ENCODE measurements around the gene SLC22A1.

The SLC22A1 gene

GRCh38 chr6:160203953-160204352 lies 82.3 kb downstream of the SLC22A1 start:
- TF ChIP-seq TAF1 (IDR thresholded peaks at IDR 0.05; ENCODE audit: borderline replicate concordance, insufficient read depth, low read length) (no peak), SIN3A (IDR thresholded peaks at IDR 0.05; ENCODE audit: borderline replicate concordance, insufficient read depth, low read length) (no peak), REST (IDR thresholded peaks at IDR 0.05; ENCODE audit: insufficient read depth in 1 of 2, low read depth in 2 of 2, low read length in 2 of 2) (no peak), POLR2AphosphoS5 (IDR thresholded peaks at IDR 0.05; ENCODE audit: low read depth, low read length) (no peak), FOXP2 (optimal IDR thresholded peaks at IDR 0.05; ENCODE audit: borderline replicate concordance, extremely low read depth, extremely low read length, insufficient read depth) (no peak)

GRCh38 chr6:160204710-160205109 lies 83.1 kb downstream of the SLC22A1 start:
- TF ChIP-seq TAF1 (IDR thresholded peaks at IDR 0.05; ENCODE audit: borderline replicate concordance, insufficient read depth, low read length) (no peak), FOXP2 (optimal IDR thresholded peaks at IDR 0.05; ENCODE audit: borderline replicate concordance, extremely low read depth, extremely low read length, insufficient read depth) (no peak), SIN3A (IDR thresholded peaks at IDR 0.05; ENCODE audit: borderline replicate concordance, insufficient read depth, low read length) (no peak), POLR2AphosphoS5 (IDR thresholded peaks at IDR 0.05; ENCODE audit: low read depth, low read length) (no peak), REST (IDR thresholded peaks at IDR 0.05; ENCODE audit: insufficient read depth in 1 of 2, low read depth in 2 of 2, low read length in 2 of 2) (no peak)

- TF ChIP-seq FOXP2 (optimal IDR thresholded peaks at IDR 0.05; ENCODE audit: borderline replicate concordance, extremely low read depth, extremely low read length, insufficient read depth): no peak
- no peak for TF ChIP-seq TAF1 (IDR thresholded peaks at IDR 0.05; ENCODE audit: borderline replicate concordance, insufficient read depth, low read length)
- TF ChIP-seq REST (IDR thresholded peaks at IDR 0.05; ENCODE audit: insufficient read depth in 1 of 2, low read depth in 2 of 2, low read length in 2 of 2): no peak
- TF ChIP-seq POLR2AphosphoS5 (IDR thresholded peaks at IDR 0.05; ENCODE audit: low read depth, low read length): no peak
- no peak for TF ChIP-seq SIN3A (IDR thresholded peaks at IDR 0.05; ENCODE audit: borderline replicate concordance, insufficient read depth, low read length)
Measured at GRCh38 chr6:160207618-160208017, 86.0 kb downstream of the SLC22A1 start.
